Astrocyte of the spinal cord (primary cell): Measurements from ENCODE around the gene FCN1.

Experiments
- DNase-seq: peaks from one replicate; pipeline ENCODE4 v3.0.0; 2011; ENCODE audit warnings: low read depth, low spot score
- H3K4me3 ChIP-seq: 2 replicates; pipeline ENCODE4 v1.5.1; 2011; ENCODE audit warnings: low read depth, mild to moderate bottlenecking, low read length, moderate library complexity
- in situ Hi-C: cut with HindIII; loops from 2 replicates; pipeline ENCODE4 v1.10.0; 2017; ENCODE audit warnings: low sequenced_read_pairs
- TF ChIP-seq, protein P1 (sequence below): IDR thresholded peaks from 2 replicates; pipeline ENCODE4 v1.5.1; 2012; ENCODE audit warnings: low read depth, mild to moderate bottlenecking, low read length, inconsistent platforms

Gene FCN1

DNA sequence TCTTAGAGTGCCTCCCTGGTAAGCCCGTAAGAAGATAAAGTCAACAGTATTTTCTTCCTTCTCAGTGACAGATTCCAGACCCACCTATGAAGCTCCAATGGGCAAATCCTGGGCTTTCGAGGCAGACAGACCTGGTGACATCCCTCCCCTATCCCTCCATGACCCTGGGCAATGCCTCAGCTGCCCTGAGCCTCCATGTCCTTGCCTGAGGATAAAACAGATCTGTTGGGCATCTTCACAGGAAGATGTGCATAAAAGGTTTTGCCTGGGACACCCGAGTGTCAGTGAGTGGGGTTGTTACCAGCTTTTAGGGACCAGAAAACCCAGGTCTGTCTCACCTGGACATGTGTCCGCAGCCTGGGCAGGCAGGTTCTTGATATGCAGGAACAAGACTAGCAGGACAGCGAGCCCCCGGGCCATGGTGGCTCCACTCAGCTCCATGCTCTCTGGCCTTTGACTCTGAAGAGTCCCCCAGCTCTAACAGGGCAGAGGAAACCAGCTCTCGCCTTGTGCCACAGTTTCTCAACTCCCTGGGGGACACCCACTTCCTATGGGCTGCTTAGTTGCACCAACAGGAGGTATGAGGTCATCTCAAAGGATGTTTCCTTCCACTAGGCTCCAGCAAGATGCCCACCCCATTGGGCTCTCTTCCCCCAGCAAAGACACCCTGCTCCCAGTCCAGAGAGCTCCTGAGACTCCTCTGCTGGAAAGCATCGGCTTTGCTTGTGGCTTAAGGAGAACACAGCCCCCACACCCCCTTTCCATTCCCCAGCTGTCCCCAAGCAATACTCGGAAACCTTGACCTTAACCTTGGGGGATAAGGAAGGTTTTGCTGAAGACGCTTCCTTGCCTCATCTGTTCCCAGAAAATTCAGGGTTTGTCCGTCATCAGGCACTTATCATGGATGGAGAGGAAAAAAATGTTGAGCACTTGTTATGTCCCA, at the start of gene FCN1:
FCN1 (minus strand) TSS at position 482 of the 943 bp plus-strand sequence; CDS start at position 441, 41 bp downstream.
- in situ Hi-C loops: no loop called here
- no peak for DNase-seq
- no peak within 1 kb of the TSS for H3K4me3 ChIP-seq
- TF ChIP-seq, protein P1, sequence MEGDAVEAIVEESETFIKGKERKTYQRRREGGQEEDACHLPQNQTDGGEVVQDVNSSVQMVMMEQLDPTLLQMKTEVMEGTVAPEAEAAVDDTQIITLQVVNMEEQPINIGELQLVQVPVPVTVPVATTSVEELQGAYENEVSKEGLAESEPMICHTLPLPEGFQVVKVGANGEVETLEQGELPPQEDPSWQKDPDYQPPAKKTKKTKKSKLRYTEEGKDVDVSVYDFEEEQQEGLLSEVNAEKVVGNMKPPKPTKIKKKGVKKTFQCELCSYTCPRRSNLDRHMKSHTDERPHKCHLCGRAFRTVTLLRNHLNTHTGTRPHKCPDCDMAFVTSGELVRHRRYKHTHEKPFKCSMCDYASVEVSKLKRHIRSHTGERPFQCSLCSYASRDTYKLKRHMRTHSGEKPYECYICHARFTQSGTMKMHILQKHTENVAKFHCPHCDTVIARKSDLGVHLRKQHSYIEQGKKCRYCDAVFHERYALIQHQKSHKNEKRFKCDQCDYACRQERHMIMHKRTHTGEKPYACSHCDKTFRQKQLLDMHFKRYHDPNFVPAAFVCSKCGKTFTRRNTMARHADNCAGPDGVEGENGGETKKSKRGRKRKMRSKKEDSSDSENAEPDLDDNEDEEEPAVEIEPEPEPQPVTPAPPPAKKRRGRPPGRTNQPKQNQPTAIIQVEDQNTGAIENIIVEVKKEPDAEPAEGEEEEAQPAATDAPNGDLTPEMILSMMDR: no peak

DNA sequence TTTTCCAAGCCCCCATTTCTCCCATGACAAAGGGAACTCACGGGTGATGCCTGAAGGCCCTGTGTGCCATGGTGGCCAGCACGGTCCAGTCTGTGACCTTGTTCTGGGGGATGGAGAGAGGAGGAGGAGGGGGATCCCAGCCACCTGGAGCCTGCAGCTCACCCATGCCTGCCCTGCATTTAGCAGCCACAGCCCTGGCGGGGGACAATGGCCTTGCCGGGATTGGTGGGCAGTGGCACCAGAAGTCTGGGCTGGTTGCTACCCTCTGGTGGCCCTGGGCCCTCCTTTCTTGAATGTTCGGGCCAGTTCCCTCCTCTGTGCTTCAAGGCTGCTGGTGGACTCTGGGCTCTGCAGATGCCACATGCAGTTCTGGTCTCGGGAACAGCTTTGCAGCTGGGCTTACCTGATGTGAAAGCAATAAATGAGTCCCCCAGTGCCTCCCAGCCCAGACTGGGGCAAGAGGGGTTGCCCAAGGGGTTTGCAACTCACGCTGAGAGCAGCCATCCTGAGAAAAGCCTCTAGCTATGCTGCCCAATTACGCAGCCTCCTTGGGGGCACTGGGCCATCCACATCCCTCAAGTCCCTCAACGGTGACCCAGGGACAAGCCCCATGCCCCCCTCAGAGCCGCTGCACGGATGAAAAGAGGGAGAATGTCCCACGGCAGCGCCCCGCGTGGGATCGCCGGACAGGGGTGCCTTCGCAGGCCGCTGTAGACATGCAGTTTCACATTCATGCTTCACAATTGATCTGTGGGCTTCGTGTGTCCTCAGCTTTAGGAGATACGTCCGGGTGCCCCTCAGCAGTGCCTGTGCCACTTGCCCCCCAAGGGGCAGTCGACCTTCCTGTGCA, 49.2 kb upstream of the FCN1 start:
- H3K4me3 ChIP-seq: no peak overlapping the region
- DNase-seq: no peak
- in situ Hi-C loops: no loop called here
- TF ChIP-seq, protein P1: no peak

DNA sequence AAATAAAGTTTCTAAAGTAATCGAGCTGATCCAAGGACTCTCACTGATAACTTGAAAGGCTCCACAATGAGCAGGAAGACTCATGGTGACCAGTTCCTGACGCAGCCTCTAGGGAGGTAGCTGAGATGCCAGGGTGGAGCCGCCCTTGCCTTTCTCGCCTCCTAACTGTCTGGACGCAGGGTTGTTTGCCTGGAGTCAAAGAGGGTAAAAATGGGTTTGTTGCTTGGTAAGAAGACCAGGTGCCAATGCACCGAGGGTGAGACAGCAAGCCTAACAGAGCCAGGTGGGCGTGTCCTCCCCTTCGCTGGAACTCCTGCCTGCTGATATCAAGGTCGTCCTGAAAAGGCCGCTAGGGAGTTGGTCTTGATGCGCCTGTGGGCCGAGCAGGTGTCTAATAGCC, 48.6 kb upstream of the FCN1 start:
- in situ Hi-C loops: no loop called here
- no peak for DNase-seq
- H3K4me3 ChIP-seq: no peak overlapping the region
- TF ChIP-seq, protein P1: no peak

DNA sequence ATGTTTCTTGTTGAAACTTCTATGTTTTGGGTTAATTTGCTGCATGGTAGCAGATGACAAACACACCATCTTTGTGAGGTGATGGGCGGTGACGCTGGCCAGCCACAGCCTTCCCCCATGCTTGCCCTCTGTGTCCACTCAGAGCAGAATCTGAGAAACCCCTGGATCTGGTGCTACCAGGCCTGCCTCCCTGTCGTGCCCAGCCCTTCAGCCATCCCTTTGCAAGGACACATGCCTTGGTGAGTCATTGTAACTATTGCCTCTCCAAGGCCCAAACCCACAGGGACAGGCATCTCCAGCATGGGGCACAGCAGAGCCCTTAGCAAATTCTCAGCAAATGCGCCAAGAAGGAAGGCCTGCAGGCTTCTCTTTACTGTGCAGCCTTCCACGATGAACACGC, 48.1 kb upstream of the FCN1 start:
- in situ Hi-C loops: no loop called here
- TF ChIP-seq, protein P1: no peak
- no peak for DNase-seq
- no peak overlapping the region for H3K4me3 ChIP-seq

DNA sequence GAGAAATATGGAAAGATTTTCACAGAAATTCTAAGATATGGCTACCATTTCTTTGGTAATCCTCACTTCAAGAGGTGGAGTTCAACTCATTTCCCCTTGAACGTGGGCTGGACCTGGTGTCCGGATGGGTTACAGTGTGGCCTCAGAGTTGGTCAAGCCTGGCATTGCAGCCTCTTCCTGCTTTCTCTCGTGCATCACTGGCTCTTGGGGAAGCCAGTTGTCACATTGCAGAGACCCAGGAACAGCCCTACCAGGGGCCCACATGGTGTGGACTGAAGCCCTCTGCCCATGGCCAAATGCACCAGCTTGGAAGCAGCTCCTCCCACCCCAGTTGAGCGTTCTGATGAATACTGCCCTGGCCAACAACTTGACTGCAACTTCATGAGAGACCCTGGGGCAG, 47.7 kb upstream of the FCN1 start:
- in situ Hi-C loops: no loop called here
- TF ChIP-seq, protein P1: no peak
- DNase-seq: no peak
- H3K4me3 ChIP-seq: no peak overlapping the region

DNA sequence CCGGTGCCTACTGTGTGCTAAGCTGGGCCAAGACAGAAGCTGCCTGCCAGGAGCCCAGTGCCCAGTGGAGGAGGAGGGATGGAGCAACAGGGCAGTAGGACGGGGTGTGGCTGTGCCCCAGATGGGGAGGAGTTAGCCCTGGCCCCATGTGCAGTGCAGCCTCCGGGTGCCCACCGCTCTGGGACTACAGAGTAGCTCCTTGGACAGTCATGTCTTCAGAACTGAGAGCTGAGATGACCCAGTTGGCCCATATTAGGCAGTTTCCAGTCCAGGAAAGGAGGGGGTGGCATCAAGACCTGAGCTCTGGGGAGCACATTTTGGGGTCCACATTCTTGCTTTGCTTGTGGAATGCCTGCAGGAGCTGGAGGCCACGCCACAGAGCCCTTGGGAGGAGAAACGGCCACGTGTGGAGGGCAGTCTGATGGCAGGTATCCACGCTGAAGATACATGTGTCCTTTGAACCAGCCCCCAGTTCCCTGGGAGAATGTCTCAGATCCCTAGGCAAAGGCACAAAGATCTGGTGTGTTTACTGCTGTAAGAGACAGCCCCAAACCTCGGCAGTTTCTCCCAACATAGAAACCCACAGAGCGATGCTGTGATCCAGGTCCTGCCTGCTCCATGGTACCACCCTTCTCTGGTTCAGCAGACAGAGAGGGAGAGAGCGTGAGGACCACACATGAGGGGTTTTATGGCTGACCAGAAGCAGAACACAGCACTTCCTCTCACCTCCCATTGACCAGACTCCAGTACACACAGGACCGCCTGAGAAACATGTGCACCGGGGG, 46.8 kb upstream of the FCN1 start:
- TF ChIP-seq, protein P1: no peak
- in situ Hi-C loops: no loop called here
- DNase-seq: no peak
- no peak overlapping the region for H3K4me3 ChIP-seq
